Measurements from ENCODE around the gene PTGIS.

DNA sequence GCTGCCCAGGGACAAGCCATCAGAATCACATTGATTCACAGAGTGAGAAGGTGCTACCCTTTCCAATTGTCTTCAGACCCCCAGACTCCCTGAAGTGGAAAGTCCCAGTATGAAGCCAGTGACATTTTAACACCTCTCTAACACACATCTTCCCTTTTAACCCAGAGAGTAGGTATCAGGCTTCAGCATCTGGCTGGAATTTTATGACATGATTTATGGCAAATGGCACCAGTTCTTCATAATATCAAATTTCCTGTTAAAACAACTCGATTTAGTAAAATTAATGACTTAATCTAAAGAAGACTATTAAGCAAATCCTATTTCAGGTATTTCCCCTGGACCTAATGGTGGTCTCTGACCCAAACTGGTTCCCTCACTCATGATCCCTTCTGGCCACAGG lies 110.5 kb downstream of the PTGIS start:
- no peak for TF ChIP-seq POLR2A (IDR thresholded peaks at IDR 0.05)
- TF ChIP-seq, protein P1, sequence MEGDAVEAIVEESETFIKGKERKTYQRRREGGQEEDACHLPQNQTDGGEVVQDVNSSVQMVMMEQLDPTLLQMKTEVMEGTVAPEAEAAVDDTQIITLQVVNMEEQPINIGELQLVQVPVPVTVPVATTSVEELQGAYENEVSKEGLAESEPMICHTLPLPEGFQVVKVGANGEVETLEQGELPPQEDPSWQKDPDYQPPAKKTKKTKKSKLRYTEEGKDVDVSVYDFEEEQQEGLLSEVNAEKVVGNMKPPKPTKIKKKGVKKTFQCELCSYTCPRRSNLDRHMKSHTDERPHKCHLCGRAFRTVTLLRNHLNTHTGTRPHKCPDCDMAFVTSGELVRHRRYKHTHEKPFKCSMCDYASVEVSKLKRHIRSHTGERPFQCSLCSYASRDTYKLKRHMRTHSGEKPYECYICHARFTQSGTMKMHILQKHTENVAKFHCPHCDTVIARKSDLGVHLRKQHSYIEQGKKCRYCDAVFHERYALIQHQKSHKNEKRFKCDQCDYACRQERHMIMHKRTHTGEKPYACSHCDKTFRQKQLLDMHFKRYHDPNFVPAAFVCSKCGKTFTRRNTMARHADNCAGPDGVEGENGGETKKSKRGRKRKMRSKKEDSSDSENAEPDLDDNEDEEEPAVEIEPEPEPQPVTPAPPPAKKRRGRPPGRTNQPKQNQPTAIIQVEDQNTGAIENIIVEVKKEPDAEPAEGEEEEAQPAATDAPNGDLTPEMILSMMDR (IDR thresholded peaks at IDR 0.05) = no peak

Measured in esophagus squamous epithelium (tissue), 4 donors.